Hepatocyte (in vitro differentiated cells): ENCODE data around the gene LCE1A. TPM values are rescaled to one million over a fixed set of nuclear protein-coding genes. Genes with fewer than 3 reads are reported as not detected.

Experiments used
- DNase-seq: peaks from one replicate; pipeline ENCODE4 v3.0.0-alpha.2; 2016; ENCODE audit warnings: low spot score
- H2AFZ ChIP-seq: fragments of 200-600 bp; sonication (generic); 2 replicates; pipeline ENCODE4 v1.6.0; 2016; ENCODE audit warnings: antibody characterized with exemption, mild to moderate bottlenecking
- H3K27ac ChIP-seq: fragments of 200-600 bp; sonication (generic); 2 replicates; pipeline ENCODE4 v1.5.1; 2016; ENCODE audit warnings: mild to moderate bottlenecking
- H3K27me3 ChIP-seq: fragments of 200-600 bp; sonication (generic); 2 replicates; pipeline ENCODE4 v1.6.1; 2016
- H3K36me3 ChIP-seq: fragments of 200-600 bp; sonication (generic); replicated peaks from 2 replicates; pipeline ENCODE4 v1.5.1; 2016; ENCODE audit warnings: low read depth; ENCODE audit not compliant: insufficient read depth
- H3K4me1 ChIP-seq: fragments of 200-600 bp; sonication (generic); 2 replicates; pipeline ENCODE4 v1.5.1; 2016; ENCODE audit warnings: mild to moderate bottlenecking, moderate library complexity; ENCODE audit not compliant: insufficient read depth
- H3K4me2 ChIP-seq: fragments of 200-600 bp; sonication (generic); 2 replicates; pipeline ENCODE4 v1.6.0; 2016
- H3K4me3 ChIP-seq: fragments of 200-600 bp; sonication (generic); 2 replicates; pipeline ENCODE4 v1.5.1; 2016; ENCODE audit warnings: mild to moderate bottlenecking
- H3K79me2 ChIP-seq: fragments of 200-600 bp; sonication (generic); 2 replicates; pipeline ENCODE4 v1.6.0; 2017; ENCODE audit warnings: mild to moderate bottlenecking
- H3K9me2 ChIP-seq: fragments of 200-600 bp; sonication (generic); replicated peaks from 2 replicates; pipeline ENCODE4 v1.6.0; 2017; ENCODE audit warnings: mild to moderate bottlenecking; ENCODE audit not compliant: insufficient read depth
- H3K9me3 ChIP-seq: fragments of 200-600 bp; sonication (generic); 2 replicates; pipeline ENCODE4 v1.5.1; 2016; ENCODE audit warnings: low read depth, mild to moderate bottlenecking
- H4K20me1 ChIP-seq: fragments of 200-600 bp; sonication (generic); 2 replicates; pipeline ENCODE4 v1.6.0; 2016; ENCODE audit warnings: mild to moderate bottlenecking; ENCODE audit not compliant: insufficient read depth, poor library complexity, severe bottlenecking
- EZH2 ChIP-seq: fragments of 200-600 bp; sonication (generic); IDR thresholded peaks from 2 replicates; pipeline ENCODE4 v1.6.1; 2016; ENCODE audit warnings: antibody characterized with exemption, mild to moderate bottlenecking, borderline replicate concordance
- EZH2phosphoT487 ChIP-seq: fragments of 200-600 bp; sonication (generic); IDR thresholded peaks from one replicate; pipeline ENCODE4 v1.6.1; 2018; ENCODE audit warnings: antibody characterized with exemption, mild to moderate bottlenecking, low read depth, moderate library complexity; ENCODE audit not compliant: unreplicated experiment, severe bottlenecking
- WGBS: methylation state at CpG from one replicate; pipeline ENCODE4 v1.1.6; 2016; ENCODE audit warnings: low lambda C conversion rate; ENCODE audit errors: missing lambda C conversion rate; 5-methylcytosine and 5-hydroxymethylcytosine counted together
- polyA plus RNA-seq: library from polyadenylated mRNA; unstranded; fragments of >200 nt; fragmentation: Nextera tagmentation; extraction: Ambion mirVana; gene quantifications from 2 replicates; pipeline ENCODE4 v1.2.1, GENCODE V29; 2016
- total RNA-seq: library from RNA; depleted of rRNA; stranded (reverse); fragments of >200 nt; gene quantifications from 2 replicates; pipeline ENCODE4 v1.2.3, GENCODE V29; 2014
- TF ChIP-seq, protein P1 (sequence below): fragments of 200-600 bp; sonication (generic); IDR thresholded peaks from 2 replicates; pipeline ENCODE4 v1.5.1; 2016; ENCODE audit warnings: antibody characterized with exemption, mild to moderate bottlenecking; ENCODE audit not compliant: poor library complexity

The LCE1A gene, protein sequence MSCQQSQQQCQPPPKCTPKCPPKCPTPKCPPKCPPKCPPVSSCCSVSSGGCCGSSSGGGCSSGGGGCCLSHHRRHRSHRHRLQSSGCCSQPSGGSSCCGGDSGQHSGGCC
- total RNA-seq (not detected in 2 replicates), polyA plus RNA-seq (not detected in 2 replicates)

DNA sequence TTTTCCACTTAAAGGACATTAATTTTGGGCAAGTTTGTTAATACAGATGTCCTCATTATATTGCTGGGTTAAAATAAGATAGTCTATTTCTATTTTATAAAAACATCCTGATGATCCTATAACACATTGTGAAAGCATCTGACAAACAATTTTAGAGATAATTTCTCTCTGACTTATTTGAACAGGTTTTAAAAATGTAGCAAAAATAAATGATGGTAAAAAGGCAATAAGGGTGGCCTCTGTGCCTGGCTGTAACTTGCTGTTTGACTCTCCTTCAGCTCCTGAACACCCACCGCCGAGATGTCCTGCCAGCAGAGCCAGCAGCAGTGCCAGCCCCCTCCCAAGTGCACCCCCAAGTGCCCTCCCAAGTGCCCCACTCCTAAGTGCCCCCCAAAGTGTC is at the start of gene LCE1A:
LCE1A (plus strand) TSS at position 301 of the 400 bp plus-strand sequence; CDS start at position 301, 0 bp downstream.
- Histone ChIP-seq H3K4me3 (no peak within 1 kb of the TSS), H2AFZ (no peak within 1 kb of the TSS), H3K4me1 (no peaks in the 10 kb centered on the region), H3K4me2 (no peak within 1 kb of the TSS), H3K79me2 (no peaks in the 10 kb centered on the region), H4K20me1 (no peaks in the 10 kb centered on the region), H3K9me2 (no peaks in the 10 kb centered on the region), H3K27me3 (no peaks in the 10 kb centered on the region), H3K36me3 (no peaks in the 10 kb centered on the region), H3K9me3 (no peaks in the 10 kb centered on the region), H3K27ac (no peak within 1 kb of the TSS)
- 63% methylated on average over 2 of the region's 2 CpGs for whole genome bisulfite sequencing
- no peak for TF ChIP-seq EZH2
- TF ChIP-seq, protein P1, sequence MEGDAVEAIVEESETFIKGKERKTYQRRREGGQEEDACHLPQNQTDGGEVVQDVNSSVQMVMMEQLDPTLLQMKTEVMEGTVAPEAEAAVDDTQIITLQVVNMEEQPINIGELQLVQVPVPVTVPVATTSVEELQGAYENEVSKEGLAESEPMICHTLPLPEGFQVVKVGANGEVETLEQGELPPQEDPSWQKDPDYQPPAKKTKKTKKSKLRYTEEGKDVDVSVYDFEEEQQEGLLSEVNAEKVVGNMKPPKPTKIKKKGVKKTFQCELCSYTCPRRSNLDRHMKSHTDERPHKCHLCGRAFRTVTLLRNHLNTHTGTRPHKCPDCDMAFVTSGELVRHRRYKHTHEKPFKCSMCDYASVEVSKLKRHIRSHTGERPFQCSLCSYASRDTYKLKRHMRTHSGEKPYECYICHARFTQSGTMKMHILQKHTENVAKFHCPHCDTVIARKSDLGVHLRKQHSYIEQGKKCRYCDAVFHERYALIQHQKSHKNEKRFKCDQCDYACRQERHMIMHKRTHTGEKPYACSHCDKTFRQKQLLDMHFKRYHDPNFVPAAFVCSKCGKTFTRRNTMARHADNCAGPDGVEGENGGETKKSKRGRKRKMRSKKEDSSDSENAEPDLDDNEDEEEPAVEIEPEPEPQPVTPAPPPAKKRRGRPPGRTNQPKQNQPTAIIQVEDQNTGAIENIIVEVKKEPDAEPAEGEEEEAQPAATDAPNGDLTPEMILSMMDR: no peak
- no peak for TF ChIP-seq EZH2phosphoT487
- no peak for DNase-seq

DNA sequence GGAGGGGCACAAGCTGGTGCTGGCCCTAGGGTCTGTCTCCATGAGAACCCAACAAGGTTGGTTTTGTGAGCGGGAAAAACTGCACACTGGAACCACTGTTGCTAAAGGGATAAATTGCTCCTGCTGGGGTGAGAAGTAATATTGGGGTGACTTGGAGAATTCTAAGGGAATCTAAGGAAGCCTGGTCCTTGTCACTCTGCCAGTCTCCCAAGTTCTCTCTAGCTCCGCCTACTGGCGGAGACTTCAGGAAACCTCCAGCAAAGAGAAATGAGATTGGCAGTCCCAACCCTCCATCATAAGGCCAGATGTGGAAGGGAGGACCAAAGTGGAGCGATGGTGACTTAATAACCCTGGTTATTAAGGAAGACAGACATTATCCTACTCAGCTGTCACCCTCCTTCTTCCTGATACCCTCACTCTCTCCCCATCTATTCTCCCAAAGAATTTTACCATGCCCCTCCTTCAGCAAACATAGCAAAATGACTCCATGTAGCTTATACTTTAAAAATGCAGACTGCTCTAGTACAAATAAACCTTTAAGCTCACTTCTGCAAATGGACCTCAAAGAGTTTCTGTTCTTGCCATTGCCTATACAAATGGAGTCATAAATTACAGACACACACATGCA is 49.6 kb upstream of the LCE1A start:
- no peaks in the 10 kb centered on the region for H3K36me3 ChIP-seq
- WGBS: 58% methylated on average over 4 of the region's 4 CpGs
- H4K20me1 ChIP-seq: no peaks in the 10 kb centered on the region
- no peak overlapping the region for H3K4me2 ChIP-seq
- TF ChIP-seq, protein P1: no peak
- TF ChIP-seq EZH2phosphoT487 (no peak), EZH2 (no peak)
- no peak overlapping the region for H2AFZ ChIP-seq
- H3K9me2 ChIP-seq: no peaks in the 10 kb centered on the region
- H3K9me3 ChIP-seq: peaks cover 5% of the 10 kb centered on the region
- no peak for DNase-seq
- no peaks in the 10 kb centered on the region for H3K79me2 ChIP-seq
- H3K4me1 ChIP-seq: no peaks in the 10 kb centered on the region
- no peaks in the 10 kb centered on the region for H3K27me3 ChIP-seq
- H3K27ac ChIP-seq: no peak overlapping the region
- no peak overlapping the region for H3K4me3 ChIP-seq

DNA sequence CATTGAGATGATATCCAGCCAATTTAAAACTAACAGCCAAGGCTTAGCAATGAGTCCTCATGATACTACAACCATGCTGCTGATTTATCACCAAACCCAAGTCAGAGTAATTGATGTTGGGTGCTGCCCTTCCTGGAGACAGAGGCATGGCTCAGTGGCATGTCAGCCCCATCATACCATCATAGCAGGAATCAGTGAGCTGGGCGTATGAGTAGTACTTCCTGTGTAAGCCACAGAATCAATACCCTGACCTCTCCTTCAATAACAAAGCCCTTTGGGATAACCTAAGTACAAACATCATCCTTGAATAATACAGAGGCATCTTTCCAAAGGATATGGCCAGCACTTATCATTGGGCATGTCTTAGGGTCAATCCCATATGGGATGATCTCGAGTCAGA is 44.2 kb upstream of the LCE1A start:
- no peak overlapping the region for H2AFZ ChIP-seq
- no peaks in the 10 kb centered on the region for H3K9me2 ChIP-seq
- no peak overlapping the region for H3K4me2 ChIP-seq
- no peaks in the 10 kb centered on the region for H3K4me1 ChIP-seq
- H3K4me3 ChIP-seq: no peak overlapping the region
- no peaks in the 10 kb centered on the region for H3K79me2 ChIP-seq
- no peaks in the 10 kb centered on the region for H3K9me3 ChIP-seq
- no peak for DNase-seq
- no peaks in the 10 kb centered on the region for H4K20me1 ChIP-seq
- WGBS: 58% methylated on average over 2 of the region's 2 CpGs
- H3K36me3 ChIP-seq: no peaks in the 10 kb centered on the region
- TF ChIP-seq EZH2phosphoT487 (no peak), EZH2 (no peak)
- TF ChIP-seq, protein P1: no peak
- no peaks in the 10 kb centered on the region for H3K27me3 ChIP-seq
- H3K27ac ChIP-seq: no peak overlapping the region
